GM18907 (cell line): Measurements from ENCODE around the gene PRAMEF9.
"Not testable (repeated sequence)": the region's sequence is repeated elsewhere in the genome, so short reads cannot be mapped to it uniquely, and the experiment has no call there.

Experiments used
- ATAC-seq: cut with Tn5 transposase; IDR thresholded peaks from one replicate; pipeline ENCODE4 v1.9.1; 2021; ENCODE audit warnings: mild to moderate bottlenecking, moderate library complexity; ENCODE audit not compliant: unreplicated experiment

Gene PRAMEF9

DNA sequence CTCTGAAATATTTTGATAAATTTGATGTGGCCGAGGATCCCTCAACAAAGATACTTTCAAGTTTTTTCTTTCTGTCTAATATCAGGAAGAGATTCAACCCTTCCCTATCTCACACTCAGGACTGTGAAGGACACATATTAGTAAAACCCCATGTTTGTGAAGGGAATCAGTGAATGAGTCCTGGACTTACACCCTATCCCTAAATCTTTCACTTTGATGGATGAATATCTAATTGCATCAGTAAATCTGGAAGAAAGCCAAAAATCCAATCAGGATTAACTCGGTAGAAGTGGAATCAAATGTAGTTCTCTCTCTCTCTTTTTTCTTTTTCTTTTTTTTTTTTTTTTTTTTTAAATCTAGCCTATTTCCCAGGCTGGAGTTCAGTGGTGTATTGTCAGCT is at the start of gene PRAMEF9:
Gene PRAMEF9 (plus strand): TSS at position 301 of the 400 bp plus-strand sequence. CDS start 3,433 bp downstream, outside the sequence.
- not testable (repeated sequence) for ATAC-seq

DNA sequence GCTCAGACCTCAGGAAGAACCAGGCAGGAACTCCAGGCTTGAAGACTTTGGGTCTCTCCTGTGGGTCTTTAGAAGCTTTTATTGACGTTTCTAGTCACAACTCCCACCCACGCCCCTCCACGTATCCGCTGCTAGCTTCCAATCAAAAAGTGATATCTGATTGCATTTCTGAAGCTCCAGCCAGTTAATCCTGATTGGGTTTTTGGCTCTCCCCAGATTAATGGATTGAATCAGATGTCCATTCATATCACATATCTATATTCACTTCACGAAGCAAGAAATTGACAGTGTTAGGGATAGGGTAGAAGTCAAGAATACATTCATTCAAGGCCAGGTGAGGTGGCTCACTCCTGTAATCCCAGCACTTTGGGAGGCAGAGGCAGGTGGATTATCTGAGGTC is 15.7 kb upstream of the PRAMEF9 start, which contains the start of gene PRAMEF26:
Gene PRAMEF26 (minus strand): TSS at position 101 of the 400 bp plus-strand sequence. CDS start 2,914 bp downstream, outside the sequence.
- ATAC-seq, result not testable (repeated sequence)

- ATAC-seq, result not testable (repeated sequence)
Measured at GRCh38 chr1:13165531-13165930, 6.1 kb upstream of the PRAMEF9 start, which contains the start of gene HNRNPCL4. Gene HNRNPCL4, minus strand, starts transcription at chr1:13165631. Its CDS starts 164 bp downstream, at chr1:13165467.

DNA sequence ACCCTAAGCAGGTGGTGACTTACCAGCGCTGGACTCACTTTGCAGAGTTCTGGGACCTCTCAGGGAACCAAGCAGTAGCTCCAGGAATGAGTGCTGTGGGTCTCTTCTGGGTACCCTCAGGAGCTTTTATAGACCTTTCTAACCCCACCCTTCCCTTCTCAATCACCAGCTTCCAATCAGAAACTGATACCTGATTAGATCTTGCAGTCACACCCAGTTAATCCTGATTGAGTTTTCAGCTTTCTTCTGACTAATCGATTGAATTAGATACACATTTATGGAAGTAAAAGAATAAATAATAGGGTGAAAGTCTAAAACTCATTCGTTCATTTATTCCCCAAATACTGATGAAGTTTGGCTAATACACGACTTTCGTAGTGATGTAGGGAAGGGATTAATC is 29.7 kb downstream of the PRAMEF9 start, which contains the start of gene PRAMEF13:
Gene PRAMEF13 (minus strand): TSS at position 101 of the 400 bp plus-strand sequence. CDS start 1,820 bp downstream, outside the sequence.
- not testable (repeated sequence) for ATAC-seq

- ATAC-seq, result not testable (repeated sequence)
Measured at GRCh38 chr1:13208712-13209111, 37.1 kb downstream of the PRAMEF9 start.

GRCh38 chr1:13216619-13217018 is 45.0 kb downstream of the PRAMEF9 start:
- ATAC-seq, result not testable (repeated sequence)

DNA sequence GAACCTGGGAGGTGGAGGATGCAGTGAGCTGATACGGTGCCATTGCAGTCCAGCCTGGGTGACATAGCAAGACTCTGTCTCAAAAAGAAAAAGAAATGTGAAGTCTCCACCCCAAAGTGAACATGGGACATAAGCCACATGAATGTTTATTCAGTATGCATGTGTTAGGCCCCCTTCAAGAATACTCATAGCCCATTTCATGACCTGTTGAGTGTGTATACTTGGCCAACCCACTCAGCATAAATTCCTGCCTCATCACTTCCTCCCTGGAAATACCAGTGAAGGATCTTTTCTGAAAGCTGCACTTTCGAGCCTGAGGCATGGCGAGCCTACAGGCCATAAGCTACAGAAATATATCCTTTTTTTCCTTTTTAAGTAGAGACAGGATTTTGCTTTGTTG is 47.6 kb downstream of the PRAMEF9 start:
- ATAC-seq, result not testable (repeated sequence)

GRCh38 chr1:13222788-13223187 is 51.1 kb downstream of the PRAMEF9 start:
- not testable (repeated sequence) for ATAC-seq

- no peak for ATAC-seq
Measured at GRCh38 chr1:13224480-13225060, 52.9 kb downstream of the PRAMEF9 start.

GRCh38 chr1:13225675-13226204 is 54.1 kb downstream of the PRAMEF9 start, which contains the start of gene PRAMEF18:
Gene PRAMEF18, minus strand, starts transcription at chr1:13226154. Its CDS starts 48 bp downstream, at chr1:13226106.
- not testable (repeated sequence) for ATAC-seq

- not testable (repeated sequence) for ATAC-seq
Measured at GRCh38 chr1:13227271-13228055, 55.8 kb downstream of the PRAMEF9 start.

GRCh38 chr1:13228343-13228781 is 56.7 kb downstream of the PRAMEF9 start:
- no peak for ATAC-seq
